LNCAP (cell line): ENCODE measurements around the gene INSIG2.

Experiments used
- TF ChIP-seq, protein P1 (sequence below): fragments of 450-650 bp; IDR thresholded peaks from 2 replicates; pipeline ENCODE4 v1.5.1; 2017; ENCODE audit warnings: mild to moderate bottlenecking

Gene INSIG2

DNA sequence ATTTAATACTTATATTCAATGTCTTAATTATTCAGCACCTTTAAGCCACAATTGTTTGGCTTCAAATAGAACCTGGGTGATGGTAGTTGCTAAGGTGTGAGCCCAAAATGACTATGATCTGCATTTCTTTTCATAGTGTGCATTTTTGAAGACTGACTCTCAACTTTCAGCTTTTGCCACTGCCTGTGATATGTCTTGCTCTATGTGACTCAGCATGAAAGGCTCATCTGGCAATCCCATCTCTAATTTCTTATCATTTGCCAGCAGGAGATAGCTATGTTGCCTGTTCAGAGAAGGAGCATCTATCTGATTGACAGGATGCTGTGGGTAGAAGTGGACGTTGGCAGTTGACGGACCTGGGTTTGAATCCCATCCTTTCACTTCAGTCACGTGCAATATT is 39.9 kb upstream of the INSIG2 start:
- TF ChIP-seq, protein P1, sequence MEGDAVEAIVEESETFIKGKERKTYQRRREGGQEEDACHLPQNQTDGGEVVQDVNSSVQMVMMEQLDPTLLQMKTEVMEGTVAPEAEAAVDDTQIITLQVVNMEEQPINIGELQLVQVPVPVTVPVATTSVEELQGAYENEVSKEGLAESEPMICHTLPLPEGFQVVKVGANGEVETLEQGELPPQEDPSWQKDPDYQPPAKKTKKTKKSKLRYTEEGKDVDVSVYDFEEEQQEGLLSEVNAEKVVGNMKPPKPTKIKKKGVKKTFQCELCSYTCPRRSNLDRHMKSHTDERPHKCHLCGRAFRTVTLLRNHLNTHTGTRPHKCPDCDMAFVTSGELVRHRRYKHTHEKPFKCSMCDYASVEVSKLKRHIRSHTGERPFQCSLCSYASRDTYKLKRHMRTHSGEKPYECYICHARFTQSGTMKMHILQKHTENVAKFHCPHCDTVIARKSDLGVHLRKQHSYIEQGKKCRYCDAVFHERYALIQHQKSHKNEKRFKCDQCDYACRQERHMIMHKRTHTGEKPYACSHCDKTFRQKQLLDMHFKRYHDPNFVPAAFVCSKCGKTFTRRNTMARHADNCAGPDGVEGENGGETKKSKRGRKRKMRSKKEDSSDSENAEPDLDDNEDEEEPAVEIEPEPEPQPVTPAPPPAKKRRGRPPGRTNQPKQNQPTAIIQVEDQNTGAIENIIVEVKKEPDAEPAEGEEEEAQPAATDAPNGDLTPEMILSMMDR = no peak

DNA sequence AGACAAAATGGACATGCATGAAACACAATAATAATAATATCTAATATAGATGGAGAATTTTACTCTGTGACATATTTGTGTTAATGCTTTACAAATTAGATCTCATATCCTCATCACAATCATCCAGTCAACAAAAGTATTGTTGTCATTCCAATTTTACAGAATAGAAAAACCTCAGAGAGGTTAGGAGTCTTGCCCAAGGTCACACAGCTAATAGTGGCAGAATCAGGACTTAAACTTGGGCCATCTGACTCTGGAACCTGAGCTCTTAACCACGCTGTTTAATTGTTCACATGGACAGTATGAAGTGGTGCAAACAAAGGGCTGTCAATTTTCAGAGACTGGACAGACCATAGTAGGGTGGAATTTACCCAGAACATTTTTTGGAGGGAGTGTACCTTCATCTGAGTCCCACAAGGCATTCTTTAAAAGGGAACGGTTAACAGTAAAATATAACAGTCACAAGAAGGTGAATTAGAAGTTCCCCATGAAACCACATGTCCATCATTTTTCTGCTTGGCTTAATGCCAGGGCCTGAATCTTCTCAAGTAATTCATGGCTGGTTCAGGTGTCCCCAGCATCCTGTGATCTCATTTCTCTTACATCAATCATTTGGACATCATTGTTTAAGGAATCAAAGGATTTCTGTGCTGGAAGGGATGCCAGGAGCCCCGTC is 39.0 kb upstream of the INSIG2 start:
- TF ChIP-seq, protein P1 = no peak

DNA sequence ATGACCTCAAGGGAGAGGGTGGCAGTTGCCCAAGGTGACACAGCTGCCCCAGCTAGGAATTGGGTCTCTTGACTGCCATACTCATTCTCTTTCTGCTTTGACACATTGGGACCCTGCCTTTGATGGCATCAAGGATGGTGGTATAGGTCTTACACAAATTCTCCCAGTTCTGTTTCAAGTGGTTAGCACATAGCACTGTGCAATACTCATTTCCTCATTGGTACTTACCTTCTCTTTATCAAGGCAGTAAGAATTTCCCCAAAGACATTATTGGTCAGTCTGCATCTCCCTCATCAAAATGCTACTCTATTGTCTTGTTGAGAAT is 38.5 kb upstream of the INSIG2 start:
- TF ChIP-seq, protein P1 = no peak

DNA sequence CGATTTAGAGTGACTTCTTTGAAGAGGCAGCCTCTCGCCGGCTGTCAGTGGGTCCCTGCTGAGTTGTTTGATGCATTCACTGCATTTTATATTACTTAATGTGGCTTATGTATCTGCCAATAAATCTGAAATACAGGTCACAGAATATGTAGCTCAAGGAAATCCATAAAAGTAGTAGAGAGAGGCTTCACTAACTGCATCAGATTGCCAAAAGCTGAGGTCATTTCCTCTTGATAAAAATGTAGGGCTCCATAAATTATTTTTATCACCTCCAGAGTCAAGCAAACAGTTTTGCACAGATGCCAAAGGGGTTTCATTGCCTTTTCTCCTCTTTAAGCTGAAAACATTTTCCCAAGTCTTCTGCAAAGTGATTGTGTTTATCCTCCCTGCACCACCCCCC is 37.9 kb upstream of the INSIG2 start:
- TF ChIP-seq, protein P1 = no peak

DNA sequence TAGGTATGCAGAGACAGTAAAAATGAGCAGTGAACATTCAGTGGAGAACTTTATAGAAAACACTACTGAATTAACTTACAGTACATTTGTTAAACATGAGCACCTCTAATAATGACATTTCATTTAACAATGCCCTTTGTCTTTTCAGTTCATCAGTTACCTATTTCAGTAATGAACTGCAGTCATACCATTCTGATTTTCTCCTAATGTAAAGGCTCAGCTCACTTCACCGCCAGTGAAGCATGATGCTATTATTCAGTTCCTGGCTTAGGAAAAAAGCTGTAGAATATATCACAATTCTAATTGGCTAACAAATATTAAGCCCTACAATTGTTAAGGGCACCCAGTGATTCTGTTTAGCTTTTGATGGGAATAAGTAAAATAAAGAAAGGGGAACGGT is 37.3 kb upstream of the INSIG2 start:
- TF ChIP-seq, protein P1 = no peak

DNA sequence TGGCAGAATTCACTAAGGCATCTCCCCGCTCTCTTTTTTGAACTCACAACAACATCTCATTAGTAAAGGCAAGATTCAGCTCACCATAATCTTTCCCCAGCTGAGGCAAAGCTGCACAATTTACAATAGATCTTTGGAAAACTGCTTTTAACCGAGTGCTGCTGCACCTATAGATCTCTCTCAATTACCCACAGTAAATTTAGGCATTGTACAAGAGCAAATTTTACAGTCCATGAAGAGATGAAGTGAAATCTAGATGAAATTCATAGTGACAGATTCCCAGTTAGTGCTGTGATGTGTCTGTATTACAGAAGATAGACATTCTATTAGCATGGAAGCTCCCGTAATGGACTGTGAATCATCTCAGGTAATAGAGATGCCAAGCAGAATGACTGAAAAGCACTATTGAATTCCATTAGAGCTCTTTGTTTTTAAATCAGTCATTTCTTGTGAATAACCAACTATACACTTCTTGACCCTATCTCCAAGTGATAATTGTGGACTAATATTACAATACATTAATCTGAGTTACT is 36.4 kb upstream of the INSIG2 start:
- TF ChIP-seq, protein P1 = no peak

DNA sequence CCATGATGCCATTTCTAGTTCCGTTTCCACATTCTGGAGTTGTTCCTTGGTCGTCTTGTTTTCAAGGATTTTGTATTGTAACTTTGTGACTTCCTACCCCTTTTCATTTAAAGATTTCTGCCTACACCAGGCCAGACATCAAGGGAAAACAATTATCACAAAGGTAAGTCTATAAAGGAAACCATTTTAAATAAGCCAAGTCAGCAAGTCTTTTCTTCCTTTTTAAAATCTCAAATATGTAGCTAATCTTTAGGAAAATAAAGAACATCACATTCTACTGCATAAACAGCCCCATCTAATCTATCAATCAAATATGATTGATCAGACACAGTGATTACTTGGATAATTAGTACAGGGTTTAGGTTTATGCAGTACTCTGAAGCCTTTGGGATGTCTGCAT is 35.8 kb upstream of the INSIG2 start:
- TF ChIP-seq, protein P1 = no peak

DNA sequence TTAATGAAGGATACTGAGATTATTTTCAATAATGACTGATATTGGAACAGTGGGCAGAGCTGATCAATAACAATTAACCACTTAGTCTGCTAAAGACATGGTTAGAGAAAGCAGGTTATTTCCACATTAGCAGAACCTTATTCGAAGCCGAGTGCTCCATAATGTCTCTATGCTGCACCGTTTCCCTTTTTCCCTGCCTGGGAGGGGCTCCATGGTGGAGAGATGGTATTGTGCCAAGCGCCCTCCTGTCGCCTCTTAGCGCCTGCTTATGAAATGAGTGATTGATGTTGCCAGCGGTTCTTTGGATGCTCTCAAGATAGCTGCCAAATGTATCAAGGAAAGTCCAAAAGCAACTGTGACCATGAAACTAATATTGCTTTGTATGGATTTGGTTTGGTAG is 34.6 kb upstream of the INSIG2 start:
- TF ChIP-seq, protein P1 = no peak
